GM18870 (cell line): Measurements from ENCODE around the gene ZDHHC22.

ENCODE experiments used
- ATAC-seq: cut with Tn5 transposase; IDR thresholded peaks from one replicate; pipeline ENCODE4 v1.9.1; 2021; ENCODE audit warnings: moderate library complexity; ENCODE audit not compliant: unreplicated experiment

The ZDHHC22 gene

DNA sequence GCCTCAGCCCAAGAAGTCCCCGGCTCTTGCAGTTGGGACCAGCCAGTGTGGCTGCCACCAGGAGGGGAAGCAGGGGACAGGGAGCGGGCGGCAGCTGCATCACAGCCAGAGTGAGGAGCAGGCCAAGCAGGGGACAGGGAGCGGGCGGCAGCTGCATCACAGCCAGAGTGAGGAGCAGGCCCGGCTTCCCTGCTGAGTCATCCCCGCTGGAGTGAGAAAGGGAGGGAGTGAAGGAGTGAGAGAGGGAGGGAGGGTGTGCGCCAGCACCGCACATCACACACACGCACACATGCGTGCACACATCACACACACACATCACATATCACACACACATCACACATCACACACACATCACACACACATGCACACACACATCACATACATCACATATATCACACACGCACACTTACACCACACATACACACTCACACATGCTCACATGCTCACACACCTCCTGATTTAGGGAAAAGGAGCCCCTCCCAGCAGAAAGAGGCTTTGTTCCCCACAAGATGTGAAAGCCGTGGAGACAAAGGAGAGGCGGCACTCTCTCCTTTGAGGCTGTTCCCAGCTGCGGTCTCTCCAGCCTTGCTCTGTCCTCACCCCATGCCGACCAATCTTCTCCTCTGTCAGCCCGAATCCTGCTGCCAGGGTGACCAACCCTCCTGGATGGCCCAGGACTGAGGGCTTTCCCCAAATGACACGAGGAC lies 16.7 kb upstream of the ZDHHC22 start:
- ATAC-seq: no peak

DNA sequence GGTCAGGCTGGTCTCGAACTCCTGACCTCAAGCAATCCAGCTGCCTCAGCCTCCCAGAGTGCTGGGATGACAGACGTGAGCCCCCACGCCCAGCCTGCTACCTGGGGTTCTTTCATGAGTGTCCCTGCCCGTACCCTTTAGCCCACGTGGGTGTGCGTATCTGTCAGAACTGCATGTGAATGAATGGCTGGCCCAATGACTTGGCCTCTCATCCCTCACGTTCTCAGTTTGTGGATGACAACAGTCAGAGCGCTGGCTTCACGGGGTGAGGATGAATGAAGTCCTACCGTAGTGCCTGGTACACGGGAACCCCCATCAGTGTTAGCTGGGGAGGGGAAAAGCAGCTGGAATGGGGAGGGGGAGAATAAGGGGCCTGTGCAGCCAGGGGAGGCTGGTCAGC lies 16.1 kb upstream of the ZDHHC22 start:
- ATAC-seq: no peak

- ATAC-seq: no peak
Observed at GRCh38 chr14:77155083-77155482, 13.5 kb upstream of the ZDHHC22 start.

DNA sequence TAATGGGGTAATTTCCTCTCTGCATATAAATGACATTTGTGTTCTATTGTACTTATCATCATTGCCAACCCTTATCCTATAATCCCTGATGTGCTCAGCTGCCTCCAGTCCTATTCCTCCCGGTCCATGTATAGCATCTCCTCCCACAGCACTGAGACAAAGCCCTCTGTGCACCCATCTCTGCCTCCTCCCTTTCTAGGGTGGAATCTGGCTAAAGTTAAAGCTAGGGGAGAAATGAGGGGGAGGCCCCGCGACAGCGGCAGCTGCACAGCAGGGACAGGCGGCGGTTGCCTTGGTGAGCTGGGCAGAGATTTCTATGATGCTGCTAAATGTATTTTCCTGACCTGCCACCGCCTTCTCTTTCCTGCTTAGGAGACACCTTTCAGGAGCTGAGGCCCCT lies 12.8 kb upstream of the ZDHHC22 start:
- ATAC-seq: no peak

DNA sequence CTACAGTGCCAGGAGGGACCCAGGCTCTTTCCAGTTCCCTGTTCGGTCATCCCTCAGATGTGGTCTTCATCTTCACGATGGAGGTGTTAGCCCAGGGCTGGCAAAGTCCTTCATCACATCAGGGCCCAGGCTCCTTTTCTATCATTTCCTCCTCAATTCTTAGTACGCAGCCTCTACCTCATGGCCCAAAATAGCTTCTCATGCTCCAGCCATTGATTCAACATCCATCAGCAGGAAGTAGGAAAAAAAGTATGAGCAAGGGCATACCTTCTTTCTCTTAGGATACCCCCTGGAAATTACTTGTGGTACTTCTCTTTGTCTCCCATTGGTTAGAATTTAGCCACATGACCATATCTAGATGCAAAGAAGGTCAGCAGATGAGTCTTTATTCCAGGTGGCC lies 12.2 kb upstream of the ZDHHC22 start:
- no peak for ATAC-seq

GRCh38 chr14:77151918-77152588 lies 10.5 kb upstream of the ZDHHC22 start:
- ATAC-seq: no peak

GRCh38 chr14:77151245-77151644 lies 9.7 kb upstream of the ZDHHC22 start:
- no peak for ATAC-seq

- no peak for ATAC-seq
Observed at GRCh38 chr14:77148510-77149231, 7.1 kb upstream of the ZDHHC22 start.

GRCh38 chr14:77145975-77146740 lies 4.6 kb upstream of the ZDHHC22 start:
- ATAC-seq: no peak

DNA sequence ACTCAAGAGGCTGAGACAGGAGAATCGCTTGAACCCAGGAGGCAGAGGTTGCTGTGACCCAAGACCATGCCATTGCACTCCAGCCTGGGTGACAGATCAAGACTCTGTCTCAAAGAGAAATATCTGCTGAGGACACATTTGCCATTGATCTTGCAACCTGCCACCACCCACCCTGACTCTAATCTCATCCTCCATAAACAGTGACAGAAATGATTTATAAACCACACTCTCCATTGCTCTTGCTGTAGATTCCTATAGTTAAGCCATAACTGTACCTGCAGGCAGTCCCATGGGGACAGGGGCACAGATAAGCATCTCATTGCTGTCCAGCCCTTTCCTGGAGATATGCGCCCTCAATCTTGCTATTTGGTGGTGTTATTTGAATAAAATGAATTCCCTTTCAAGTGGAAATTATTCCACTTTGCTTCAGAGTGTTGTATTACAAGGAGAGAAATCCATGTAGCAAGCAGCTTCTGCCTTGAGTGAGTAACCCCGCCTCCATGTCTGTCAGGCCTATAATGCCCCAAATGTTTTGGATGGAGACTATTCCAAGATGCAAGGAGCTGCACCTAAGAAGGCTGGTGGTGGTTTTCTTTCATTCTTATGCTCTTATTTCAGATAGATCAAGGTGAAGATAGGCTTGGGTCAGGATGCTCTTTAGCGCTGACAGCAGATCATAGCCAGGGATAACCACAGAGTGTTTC lies 3.0 kb upstream of the ZDHHC22 start:
- ATAC-seq: no peak

GRCh38 chr14:77143071-77143470 lies 1.5 kb upstream of the ZDHHC22 start:
- no peak for ATAC-seq

DNA sequence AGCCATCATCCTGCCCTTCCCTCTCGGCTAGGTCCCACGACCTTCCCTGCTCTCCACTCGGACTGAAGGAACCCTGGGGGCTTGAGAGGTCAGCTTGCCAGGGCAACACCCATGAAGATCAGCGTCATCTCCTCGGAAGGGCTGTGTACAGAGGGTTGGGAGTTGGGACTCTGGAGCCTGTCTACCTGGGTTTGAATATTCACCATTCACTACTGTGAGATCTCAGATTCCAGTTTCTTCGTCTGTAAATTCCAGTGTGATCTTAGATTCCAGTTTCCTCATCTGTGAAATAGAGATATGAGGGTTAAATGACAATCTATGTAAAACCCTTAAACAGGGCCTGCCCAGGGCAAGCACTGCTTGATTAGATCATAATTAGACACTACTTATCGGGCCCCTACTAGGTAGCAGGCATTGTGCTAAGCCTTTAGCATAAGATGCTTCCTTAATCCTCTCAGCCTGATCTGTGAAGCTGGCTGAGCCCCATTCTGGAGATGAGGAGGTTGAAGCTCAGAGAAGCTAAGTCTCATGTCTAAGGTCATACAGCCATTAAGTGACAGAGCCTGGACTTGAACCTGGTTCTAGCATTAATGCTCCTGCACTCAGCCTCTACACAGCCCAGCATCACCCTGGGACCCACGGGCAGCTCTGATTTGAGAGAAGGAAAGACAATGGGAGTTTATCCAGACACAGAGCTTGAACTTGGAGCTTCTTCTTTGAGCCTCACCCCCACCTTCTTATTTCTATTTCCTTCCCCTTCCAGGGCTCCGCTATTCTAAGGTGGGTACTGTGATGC lies 612 bp upstream of the ZDHHC22 start:
- no peak for ATAC-seq

GRCh38 chr14:77140359-77141213 lies 1.0 kb downstream of the ZDHHC22 start:
- no peak for ATAC-seq

DNA sequence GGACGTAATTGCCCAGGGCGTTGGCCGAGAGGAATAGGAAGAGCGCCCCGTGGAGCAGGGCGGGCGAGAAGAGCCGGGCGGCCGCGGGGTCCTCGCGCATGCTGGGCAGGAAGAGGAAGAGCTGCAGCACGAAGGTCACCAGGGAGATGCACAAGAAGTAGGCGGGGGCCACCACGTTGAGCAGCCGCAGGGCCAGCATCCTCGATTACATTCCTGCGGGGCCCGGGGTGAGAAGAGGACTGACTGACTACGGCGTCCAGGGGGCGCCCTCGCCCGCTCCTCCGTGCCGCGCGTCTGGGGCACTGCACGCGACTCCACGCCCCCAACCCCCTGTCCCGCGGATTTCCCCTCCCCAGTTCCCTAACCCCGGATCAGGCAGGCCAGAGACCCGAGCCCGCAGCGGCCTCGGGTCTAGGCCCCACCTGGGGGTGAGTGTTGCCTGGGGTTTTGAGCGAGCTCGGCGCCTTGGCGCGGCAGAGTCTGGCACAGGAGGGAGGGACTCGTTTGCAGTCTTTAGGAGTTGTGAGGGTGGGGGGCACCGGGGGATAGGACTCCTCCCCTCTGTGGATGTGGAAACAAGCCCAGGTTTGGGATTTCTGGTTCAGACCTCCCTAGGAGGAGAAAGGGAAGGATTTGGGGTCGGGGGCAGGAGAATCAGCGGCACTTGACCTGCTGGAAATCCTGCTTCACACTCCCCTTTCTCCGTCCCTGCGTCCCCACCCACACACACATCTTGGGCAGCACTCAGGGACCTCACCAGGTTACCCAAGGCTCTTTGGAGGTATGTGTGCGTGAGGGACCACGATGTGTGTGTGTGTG lies 1.8 kb downstream of the ZDHHC22 start:
- no peak for ATAC-seq

- no peak for ATAC-seq
Observed at GRCh38 chr14:77139022-77139421, 2.6 kb downstream of the ZDHHC22 start.

GRCh38 chr14:77133720-77134338 lies 7.8 kb downstream of the ZDHHC22 start:
- ATAC-seq: no peak

DNA sequence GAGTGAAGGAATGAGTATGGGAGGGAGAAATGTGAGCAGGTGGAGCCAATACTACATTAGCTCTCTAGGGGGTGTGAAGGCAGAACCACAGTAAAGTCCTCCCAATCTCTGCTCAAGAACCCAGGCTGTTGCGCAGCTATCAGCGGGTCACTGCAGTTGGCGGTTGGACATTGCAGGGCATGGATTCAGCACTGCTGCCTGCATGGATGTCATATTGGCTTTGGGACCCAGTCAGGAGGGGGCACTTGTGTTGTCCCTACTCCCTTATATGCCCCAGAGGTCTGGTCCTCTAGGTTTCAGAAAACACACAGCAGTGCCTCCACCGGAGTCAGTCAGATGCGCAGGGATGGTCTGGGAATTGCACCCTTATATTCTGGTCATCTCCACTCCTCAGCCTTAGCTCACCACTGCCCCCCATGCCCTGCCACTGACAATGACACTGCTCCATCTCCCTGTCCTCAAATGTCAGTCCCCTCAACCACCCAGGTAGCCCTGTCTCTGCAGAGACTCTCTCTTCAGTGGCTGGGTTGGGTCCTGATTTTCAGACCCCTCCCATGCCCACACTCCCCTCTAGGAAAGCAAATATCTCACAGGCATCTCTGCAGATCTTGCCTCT lies 9.6 kb downstream of the ZDHHC22 start:
- ATAC-seq: no peak
